RPMI7951 (cell line): ENCODE data around the gene DTNB. TPM values are rescaled to one million over a fixed set of nuclear protein-coding genes. Genes with fewer than 3 reads are reported as not detected.

Source experiments
- DNase-seq: peaks from one replicate; pipeline ENCODE4 v3.0.0-alpha.2; 2012; ENCODE audit warnings: low read depth
- total RNA-seq: library from RNA; depleted of rRNA; stranded (reverse); fragments of >200 nt; shearing (Covaris generic); gene quantifications from 2 replicates; pipeline ENCODE4 v1.2.3, GENCODE V29; 2014

Gene DTNB
- total RNA-seq, 1 experiment from 2014 or later: 8.4 TPM

DNA sequence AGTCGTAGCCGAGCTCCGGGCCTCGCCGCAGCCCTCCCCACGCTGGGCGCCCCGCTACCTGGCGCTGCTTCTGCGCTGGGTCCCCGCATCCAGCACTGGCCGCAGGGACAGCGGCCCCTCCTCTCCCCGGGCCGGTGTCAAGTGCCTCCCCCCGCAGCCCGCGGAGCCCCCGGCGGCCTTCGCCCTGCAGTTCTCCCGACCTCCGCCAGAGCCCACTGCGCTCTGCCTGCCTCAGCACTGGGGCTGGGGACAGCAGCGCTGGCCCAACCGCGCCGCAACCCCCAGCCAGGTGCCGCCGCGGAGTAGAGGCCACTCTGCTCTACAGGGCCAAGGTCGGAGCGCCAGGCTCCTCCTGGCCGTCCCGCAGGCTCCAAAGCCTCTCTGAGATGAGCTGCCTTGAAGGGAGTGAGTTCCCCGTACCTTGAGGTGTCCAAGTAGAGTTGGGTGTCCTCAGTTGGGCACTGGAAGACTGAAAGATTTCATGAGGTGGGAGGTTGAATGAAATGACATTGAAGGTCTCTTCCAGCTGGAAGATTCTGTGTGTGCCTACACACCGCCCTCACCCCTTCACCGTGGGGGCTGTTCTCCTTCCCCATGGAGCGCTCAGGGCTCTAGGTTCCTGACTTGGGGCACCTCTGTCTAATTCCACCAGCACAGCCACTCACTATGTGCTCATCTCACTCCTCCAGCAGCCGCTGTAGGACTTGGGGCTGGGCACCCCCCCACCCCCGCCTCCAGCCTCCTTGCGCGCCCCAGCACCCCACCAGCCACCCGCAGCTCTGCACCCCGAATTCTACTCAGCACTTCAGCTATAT is 330.8 kb downstream of the DTNB start:
- DNase-seq: peak; percentile 73

DNA sequence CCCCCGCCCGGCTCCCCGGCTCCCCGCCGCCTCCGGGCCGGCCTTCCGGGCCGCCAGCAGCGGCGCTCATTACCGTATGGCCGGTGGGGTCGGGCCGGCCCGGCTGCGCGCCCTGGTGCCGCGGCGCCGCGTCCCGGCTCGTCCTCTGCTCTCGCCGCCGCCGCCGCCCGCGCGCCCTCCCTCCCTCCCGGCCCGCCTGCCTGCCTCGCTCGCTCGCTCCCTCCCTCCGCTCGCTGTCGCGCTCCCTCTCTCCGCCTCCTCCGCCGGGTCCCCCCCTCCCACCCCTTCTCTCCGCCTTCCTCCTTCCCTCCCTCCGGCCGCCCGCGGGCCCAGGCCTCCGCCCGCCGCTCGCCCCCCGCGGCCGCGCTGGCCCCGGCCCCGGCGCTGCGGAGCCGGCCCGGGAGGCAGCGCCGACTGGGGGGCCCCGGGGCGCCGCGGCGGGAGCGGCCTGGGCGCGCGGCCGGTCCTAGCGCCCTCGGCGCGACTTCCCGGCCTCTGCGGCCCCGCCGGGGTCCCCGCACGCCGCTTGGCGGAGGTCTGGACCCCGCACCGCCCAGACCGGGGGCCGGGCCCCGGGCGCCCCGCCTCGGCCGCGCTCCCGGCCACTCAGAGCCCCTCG is 331.5 kb downstream of the DTNB start, which contains the start of gene DNMT3A:
DNMT3A (minus strand) TSS at position 173 of the 619 bp plus-strand sequence. CDS start 27,941 bp downstream, outside the sequence.
- peak; percentile 66 for DNase-seq

DNA sequence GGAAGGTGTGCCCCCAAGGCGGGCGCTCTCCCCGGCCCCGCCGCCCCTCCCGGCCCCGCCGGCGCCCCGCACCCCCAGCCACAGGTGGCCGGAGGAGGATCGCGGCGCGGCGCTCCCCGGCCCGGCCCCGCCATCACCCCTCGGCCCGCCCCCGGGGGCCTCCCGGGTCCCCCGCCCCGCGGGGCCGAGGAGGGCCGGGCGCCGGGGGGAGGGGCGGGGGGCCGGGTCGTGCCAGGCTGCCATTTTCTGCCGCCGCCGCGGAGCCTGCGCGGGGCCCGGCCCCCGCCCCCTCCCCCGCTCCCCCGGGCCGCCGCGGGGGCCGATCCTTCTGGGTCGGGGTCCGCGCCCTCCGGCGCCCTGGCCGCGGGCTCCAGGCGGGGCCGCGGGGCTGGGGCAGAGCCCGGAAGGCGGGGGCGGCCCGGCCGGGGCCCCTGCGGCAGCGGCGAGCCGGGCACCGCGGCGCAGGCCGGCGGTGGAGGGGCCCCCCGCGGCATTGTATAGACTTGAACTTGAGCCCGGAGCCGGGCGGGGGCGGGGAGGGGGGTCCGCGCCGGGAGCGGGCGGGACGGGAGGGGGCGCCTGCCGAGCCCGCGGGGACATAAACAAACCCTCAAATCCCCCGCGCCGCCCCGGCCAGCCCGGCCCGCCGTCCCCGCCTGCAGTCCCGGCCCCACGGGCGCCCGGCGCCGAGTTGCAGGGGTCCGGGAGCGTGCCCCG is 332.2 kb downstream of the DTNB start:
- DNase-seq: no peak

DNA sequence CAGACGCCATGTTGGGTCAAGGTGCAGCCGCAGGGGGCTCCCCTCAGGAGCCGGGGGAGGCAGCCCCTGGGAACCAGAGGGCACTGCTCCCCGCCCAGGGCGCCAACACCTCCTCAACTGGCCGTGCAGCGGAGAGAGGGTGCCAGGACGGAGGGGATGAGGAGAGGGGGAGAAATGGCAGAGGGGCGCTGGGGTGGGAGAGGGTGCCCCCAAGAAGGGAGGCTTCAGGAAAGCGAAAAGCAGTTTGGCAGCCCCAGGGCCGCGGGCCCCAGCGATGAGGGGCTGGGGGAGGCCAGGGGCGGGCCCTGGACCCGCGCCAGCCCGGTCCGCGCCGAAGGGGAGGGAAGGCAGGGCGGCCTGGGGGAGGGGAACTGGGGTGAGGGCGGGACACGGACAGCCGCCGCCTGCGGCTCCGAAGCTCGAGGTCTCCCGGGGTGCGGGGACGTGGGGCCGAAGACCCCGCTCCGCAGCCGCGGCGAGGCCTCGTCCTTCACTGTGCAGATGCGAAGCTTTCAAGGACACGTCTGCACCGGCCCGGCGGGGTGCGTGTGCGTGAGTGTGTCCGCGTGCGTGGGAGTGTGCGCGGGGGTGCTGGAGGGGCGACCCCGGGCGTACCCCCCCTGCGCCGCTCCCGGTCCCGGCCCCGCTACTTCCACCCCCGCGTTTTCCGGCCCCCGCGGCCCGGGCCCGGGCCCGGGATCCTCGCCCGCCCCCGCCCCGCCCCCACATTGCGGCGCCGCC is 333.0 kb downstream of the DTNB start:
- DNase-seq: no peak

DNA sequence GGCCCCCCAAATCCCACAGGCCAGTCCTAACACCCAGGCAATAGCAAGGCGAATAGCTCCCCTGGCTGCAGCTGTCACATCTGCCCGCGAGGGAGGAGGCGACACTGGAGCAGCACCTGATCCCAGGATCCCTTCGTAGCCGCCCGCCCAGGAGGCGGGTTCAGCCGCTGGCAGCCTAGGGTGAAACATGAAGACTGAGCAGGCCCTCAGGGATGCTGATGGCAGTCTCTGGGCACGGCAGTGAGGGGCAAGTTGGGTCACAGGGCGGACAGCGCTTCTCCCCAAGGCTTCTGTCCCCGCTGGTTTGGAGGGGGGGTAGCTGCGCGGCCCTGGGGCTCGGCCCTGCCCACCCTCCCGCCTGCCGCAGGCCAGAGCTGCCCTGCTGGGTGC is 333.6 kb downstream of the DTNB start:
- DNase-seq: no peak

DNA sequence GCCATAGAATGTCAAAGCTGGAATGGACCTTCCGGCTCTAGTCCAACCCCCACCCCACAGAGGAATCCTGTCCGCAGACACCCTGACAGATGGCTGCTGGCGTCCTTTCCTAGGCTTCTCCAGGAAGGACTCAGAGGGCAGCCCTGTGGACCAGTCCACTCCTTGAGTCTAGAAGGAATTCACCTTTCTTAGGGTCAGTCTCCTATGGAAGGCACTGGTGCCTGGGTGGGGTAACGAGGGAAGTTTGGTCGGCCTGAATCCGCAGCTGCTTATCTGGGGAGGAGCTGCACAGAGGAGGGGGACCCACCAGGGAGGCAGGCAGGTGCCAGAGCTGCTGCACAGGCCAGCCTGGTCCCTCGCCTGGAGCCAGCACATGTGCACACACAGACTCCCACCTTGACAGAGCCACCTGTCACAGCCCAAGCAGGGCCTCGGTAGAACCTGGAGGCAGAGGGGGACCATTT is 334.1 kb downstream of the DTNB start:
- no peak for DNase-seq

DNA sequence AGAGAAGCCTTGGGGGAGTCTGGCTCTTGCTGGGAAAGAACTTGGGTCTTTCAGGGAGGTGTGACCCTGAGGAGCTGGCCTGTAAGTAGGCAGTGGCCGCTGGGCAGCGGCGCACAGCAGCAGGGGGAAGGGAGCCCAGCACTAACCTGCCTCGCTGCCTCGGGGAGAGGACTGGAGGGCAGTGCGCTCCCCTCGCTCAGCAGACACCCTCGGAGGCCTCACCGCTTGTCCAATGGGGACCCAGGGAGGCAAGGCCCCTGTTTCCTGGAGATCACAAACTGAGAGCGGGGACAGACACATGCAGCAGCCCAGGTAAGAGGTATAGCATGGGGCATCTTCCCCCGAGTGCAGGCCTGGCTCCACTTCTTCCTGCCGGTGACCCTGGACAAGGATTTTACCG is 335.0 kb downstream of the DTNB start:
- DNase-seq: no peak

DNA sequence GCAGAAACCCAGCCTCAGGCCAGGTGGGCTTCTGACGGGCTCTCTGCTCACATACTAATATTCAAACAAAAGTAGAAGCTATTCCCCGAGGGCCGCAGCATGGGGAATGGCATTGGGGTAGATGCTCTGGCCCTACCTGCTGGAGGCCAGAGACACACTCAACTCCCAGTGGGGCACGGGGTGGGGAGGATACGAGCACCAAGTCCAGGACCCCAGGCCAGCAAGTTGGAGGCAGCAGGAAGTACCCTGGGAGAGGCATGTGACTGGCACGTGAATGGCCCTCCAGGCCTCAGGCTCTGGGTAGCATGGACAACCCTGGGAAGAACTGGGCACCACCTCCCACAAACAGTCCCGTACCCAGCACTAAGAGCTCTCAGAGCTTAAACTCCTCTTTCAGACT is 335.5 kb downstream of the DTNB start:
- no peak for DNase-seq

DNA sequence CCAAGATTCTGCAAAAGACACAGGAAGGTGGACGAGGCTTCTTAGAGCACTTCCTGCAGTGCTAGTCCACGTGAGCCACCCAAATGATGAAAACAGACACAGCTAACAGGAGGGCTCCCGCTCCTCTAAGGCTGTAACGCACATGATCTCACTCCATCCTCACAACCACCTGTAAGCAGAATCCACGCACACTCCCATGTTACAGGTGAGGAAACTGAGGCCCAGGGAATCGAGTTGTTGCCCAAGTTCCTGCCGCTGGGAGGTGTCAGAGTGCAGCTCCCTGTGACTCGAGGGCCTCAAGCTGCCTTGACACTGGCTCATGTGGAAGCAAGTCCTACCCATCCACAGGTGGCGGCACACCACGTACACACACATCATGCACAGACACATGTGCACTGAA is 336.1 kb downstream of the DTNB start:
- no peak for DNase-seq

DNA sequence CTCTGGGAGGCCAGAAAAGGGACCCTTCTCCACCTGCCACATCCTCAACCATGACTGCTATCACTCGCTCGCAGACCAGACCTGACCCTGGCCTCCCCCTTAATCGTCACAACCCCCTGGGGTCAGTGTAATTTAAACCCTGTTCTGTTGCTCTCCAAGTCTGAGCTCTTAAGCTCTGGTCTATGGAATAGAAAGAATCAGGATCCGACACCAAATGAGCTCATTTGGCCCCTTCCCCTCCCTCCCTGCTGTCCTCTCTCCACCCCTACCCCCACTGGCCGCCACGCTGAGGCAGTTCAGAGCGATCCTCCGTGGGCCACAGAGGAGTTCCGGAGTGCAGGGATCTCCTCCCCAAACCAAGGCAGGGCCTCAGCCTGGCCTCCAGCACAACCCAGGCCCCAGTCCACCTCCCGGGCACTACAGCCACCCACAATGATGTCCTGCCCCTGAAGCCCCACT is 337.0 kb downstream of the DTNB start:
- DNase-seq: no peak

DNA sequence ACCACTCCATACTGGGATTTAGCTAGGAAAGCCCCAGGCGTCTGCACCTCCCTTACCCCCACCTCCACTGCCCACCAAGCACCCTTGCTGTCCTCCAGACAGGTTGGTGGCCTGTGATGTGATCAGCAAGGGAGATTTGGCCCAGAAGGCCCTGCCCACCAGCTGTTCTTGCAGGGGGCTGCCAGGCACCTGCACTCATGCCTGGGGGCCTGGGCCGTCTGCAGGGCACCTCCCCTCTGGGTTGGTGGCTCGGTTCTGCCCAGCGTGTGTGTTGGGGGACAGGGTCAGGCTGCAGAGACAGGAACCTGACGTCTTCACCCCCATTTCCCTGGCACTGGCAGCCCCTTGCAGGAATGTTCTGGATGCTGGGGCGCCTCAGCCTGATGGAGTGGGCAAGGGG is 337.4 kb downstream of the DTNB start:
- DNase-seq: no peak

DNA sequence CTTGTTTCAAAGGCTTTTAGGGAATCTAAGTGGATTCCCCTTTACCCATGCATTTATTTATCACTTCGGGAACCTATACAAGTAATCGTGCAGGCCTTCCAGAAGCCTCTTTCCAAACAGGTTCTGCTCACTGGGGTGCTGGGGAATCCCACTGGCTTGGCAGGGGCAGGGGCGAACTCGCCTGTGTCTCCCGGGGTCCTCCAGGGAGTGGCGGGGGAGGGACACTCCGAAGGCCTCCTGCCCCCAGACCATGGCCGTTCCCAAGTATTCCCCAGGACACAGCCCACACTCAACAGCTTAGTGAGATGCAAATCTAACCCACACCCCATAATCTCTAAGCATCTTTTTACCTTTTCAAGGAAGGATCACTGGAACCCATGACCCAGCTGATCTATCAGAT is 338.2 kb downstream of the DTNB start:
- DNase-seq: no peak

DNA sequence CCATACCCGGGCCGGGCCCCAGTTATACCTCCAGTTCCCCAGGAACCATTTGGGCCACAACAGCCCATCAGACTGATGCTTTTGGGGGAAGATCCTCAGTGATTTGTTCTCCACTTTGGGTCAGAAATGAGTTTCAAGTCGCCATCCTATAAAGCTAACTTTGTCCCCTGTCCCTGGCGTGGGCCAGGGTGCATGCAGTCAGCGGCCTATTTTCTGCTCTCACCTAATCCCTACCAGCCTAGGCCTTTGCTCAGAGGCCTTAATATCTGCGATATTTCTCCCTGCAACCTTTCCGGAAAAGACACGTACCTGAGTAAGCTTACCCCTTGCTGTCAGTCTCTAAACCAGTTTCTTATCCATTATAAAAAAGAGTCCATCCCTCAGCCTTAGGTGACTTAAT is 338.9 kb downstream of the DTNB start:
- no peak for DNase-seq

DNA sequence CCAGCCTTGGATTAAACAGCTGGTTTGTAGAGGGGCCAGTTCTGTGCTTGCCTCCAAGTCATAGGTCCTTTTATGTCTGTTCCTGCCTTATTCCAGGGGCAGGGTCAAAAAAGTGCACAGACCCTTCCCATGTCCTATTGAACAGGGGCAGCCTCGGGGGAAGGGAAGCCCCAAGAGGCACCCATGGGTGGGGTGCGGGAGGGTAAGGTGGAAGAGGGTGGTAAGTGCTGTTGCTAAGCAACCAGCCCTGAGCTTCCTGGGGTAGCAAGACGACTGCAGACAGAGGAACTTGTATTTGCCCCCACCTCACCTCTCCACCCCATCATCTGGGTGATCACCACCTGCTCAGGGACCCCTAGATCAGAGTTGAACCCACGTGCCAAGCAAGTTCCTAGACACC is 339.4 kb downstream of the DTNB start:
- DNase-seq: no peak

DNA sequence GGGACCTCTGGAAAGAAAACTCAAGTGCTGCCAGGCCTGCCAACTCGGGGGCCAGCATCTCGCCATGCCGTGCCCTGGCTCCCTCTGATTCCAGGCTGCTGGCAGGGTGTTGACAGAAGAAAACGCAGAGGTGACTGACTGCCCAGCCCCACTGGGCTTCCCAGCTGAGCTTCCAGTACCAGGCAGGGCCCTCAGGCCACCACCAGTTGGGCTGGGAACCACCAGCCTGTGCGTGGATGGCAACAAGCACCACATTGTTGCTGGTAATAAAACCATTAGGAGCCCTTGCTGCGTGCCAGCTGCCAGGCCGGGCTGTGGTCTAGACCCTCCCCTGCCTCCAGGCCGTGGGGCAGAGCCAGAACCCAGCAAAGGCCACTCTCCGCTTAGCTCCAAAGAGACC is 340.8 kb downstream of the DTNB start:
- peak; percentile 48 for DNase-seq

DNA sequence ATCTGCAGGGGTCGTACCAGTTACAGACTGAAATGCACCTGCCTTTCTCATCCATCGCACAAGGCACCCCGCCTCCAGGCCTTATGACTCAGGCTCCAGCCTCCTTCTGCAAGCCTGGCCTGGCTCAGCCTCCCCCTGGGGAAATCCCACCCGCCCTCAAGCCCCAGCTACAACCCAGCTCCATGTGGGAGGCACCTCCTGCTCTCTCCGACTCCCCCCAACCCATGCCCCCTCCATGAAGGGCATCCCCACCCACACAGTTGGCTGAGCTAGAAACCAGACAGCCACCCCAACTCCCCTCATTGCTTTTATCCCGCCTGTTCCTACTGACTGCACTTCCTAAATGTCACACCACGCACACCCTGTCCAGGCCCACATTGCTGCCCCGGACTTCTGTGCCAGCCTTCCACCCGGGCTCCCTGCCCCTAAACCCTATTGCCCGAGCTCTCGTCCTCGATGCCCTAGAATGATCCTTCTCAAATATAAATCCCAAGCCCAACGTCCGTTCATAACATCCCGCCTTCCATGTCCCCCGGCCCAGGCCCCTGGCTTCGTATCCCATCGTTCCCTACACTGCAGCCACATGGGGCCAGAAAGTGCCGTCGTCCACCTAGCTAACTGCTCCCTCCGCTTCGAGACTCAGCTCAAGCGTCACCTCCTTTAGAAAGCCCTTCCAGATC is 341.6 kb downstream of the DTNB start:
- DNase-seq: no peak

DNA sequence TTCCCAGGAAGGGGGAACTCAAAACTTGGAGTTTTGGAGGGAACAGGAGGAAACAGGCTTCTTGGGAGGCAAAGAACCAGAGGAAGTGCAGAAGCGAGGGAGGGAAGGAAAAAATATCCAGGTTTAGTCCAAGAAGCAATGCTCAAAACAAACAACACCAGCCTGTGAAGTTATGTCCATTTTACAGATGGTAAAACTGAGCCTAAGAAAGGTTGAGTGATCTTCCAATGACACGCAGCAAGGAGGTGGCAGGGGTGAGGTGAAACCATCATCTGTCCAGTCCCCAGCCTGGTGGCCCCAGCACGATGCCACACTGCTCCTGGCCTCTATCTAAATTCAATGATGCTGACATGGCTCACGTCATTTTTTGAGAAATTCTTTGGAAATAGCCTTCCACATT is 342.4 kb downstream of the DTNB start:
- DNase-seq: no peak

DNA sequence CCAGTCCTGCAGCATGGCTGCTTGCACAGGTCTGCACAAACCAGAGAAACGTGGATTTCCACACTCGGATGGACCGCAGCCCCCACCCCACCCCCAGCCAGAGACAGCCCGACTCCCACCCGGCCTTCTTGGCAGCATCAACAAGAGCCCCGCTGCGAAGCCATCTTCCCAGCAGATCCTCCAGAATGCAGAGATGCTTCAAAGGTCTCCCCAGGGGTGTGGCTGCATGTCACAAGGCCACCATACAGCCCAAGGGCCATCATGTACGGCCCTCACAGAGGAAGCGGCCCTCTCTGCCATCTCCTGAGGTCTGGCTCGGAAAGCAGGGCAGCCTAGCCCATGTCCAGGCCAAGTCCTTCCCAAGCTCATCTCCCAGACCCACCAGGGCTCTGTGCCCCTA is 343.1 kb downstream of the DTNB start:
- no peak for DNase-seq

DNA sequence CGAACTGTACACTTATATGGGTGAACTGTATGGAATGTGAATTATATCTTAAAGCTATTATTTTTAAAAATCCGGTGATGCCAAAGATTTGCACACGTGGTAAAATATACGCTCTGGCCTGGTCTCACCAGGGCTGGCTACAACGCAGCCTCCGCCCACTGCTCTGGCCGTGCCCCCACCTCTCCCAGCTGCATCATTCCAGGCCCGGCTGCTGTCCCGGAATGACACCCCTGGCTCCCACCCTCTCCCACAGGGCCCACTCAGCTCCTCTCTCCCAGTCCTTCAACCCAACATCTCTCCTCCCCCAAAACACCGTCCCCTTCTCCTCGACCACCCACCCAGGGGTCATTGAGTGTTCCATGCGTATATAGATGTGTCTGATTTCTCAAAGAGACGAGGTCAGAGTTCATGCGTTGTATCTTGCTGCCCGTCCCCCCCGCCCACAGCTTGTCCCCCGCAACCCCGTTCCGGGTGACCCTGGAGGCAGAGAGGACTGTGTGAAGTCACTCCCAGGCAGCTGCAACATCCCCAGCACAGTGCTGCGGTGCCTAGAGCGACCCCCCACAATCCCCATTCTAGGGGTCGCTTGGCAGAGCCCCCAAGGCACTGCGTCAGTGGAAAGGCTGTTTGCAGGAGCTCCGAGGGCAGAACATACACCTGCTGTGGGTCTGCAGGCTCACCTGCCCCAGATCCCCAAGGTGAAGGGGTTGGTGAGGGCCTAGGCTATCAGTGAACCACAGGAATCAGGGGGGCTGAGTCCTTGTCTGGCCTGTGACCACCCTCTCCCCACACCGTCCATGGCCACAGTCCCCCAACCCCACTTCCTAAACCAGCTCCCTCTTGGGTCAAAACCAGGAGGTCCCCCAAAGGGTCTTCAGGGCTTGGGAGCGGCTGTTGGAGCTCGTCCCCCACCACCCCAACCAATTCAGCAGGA is 345.0 kb downstream of the DTNB start:
- no peak for DNase-seq
